Kidney epithelial cell (primary cell): ENCODE measurements around the gene TBCD. TPM values are rescaled to one million over a fixed set of nuclear protein-coding genes. Genes with fewer than 3 reads are reported as not detected.

Experiments
- DNase-seq: peaks from one replicate; pipeline ENCODE4 v3.0.0-alpha.2; 2010; ENCODE audit warnings: low read depth
- H3K27me3 ChIP-seq: 2 replicates; pipeline ENCODE4 v1.6.0; 2011; ENCODE audit warnings: low read length; ENCODE audit not compliant: control insufficient read depth, insufficient read depth
- H3K36me3 ChIP-seq: 2 replicates; pipeline ENCODE4 v1.5.1; 2011; ENCODE audit warnings: low read length; ENCODE audit not compliant: control insufficient read depth, insufficient read depth
- H3K4me3 ChIP-seq: 2 replicates; pipeline ENCODE4 v1.5.1; 2011; ENCODE audit warnings: low read depth, mild to moderate bottlenecking, control low read depth, low read length
- total RNA-seq: library from RNA; depleted of rRNA; stranded (reverse); fragments of >200 nt; gene quantifications from 2 replicates; pipeline ENCODE4 v1.2.3, GENCODE V29; 2015
- TF ChIP-seq, protein P1 (sequence below): IDR thresholded peaks from 2 replicates; pipeline ENCODE4 v1.5.1; 2011; ENCODE audit warnings: mild to moderate bottlenecking, moderate library complexity, low read length, control low read depth, inconsistent platforms; ENCODE audit not compliant: insufficient read depth, poor library complexity, severe bottlenecking

TBCD gene
- total RNA-seq, 1 donor from 2014 or later: 69.6 TPM

DNA sequence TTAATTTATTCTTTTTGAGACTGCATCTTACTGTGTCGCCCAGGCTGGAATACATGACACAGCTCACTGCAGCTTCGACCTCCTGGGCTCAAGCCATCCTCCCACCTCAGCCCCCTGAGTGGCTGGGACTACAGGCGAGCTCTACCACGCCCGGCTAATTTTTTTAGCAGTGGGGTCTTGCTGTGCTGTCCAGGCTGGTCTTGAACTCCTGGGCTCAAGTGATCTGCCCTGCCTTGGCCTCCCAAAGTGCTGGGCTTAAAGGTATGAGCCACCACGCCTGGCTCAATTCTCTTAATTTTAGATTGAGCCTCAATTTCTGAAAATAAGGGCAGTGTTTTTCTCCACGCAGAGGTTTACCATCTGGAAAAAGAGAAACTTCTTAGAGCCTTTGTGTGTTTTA is 46.9 kb downstream of the TBCD start:
- Histone ChIP-seq H3K4me3 (no peak overlapping the region), H3K36me3 (no peaks in the 10 kb centered on the region), H3K27me3 (no peaks in the 10 kb centered on the region)
- no peak for DNase-seq
- TF ChIP-seq, protein P1, sequence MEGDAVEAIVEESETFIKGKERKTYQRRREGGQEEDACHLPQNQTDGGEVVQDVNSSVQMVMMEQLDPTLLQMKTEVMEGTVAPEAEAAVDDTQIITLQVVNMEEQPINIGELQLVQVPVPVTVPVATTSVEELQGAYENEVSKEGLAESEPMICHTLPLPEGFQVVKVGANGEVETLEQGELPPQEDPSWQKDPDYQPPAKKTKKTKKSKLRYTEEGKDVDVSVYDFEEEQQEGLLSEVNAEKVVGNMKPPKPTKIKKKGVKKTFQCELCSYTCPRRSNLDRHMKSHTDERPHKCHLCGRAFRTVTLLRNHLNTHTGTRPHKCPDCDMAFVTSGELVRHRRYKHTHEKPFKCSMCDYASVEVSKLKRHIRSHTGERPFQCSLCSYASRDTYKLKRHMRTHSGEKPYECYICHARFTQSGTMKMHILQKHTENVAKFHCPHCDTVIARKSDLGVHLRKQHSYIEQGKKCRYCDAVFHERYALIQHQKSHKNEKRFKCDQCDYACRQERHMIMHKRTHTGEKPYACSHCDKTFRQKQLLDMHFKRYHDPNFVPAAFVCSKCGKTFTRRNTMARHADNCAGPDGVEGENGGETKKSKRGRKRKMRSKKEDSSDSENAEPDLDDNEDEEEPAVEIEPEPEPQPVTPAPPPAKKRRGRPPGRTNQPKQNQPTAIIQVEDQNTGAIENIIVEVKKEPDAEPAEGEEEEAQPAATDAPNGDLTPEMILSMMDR: no peak

DNA sequence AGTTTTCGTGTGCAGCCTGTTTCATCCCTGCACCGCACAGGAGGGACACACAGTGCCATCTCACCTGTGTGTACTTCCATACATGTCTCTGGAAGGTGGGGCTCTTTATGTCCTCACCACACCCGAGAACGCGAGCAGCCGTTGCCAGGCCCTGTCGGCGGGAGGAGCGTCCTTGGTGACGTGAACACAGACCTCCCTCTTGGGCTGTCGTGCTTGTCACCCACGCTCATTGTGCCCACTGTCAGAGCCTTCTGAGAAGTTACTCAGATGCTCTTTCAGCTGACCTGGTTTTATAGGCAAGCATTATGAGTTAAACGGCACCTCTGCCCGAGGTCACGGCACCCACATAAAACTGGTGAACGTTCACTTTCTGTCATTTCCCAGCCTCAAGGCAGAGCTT is 47.7 kb downstream of the TBCD start:
- no peak for DNase-seq
- Histone ChIP-seq H3K4me3 (no peak overlapping the region), H3K27me3 (no peaks in the 10 kb centered on the region), H3K36me3 (no peaks in the 10 kb centered on the region)
- TF ChIP-seq, protein P1: no peak

GRCh38 chr17:82800885-82801284 is 49.0 kb downstream of the TBCD start:
- no peak overlapping the region for H3K4me3 ChIP-seq
- H3K36me3 ChIP-seq: no peaks in the 10 kb centered on the region
- H3K27me3 ChIP-seq: no peaks in the 10 kb centered on the region
- DNase-seq: no peak
- TF ChIP-seq, protein P1: no peak

DNA sequence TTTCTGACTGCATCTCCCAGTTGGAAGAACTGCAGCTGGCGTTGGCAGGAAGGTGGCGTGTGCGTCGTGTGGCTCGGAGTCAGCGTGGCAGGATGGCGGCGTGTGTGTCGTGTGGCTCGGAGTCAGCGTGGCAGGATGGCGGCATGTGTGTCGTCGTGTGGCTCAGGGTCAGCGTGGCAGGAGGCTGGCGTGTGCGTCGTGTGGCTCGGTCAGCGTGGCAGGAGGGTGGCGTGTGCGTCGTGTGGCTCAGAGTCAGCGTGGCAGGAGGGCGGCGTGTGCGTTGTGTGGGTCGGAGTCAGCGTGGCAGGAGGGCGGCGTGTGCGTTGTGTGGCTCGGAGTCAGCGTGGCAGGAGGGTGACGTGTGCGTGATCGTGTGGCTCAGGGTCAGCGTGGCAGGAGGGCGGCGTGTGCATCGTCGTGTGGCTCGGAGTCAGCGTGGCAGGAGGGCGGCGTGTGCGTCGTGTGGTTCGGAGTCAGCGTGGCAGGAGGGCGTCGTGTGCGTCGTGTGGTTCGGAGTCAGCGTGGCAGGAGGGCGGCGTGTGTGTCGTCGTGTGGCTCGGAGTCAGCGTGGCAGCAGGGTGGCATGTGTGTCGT is 49.6 kb downstream of the TBCD start:
- Histone ChIP-seq H3K36me3 (no peaks in the 10 kb centered on the region), H3K27me3 (no peaks in the 10 kb centered on the region), H3K4me3 (no peak overlapping the region)
- TF ChIP-seq, protein P1: no peak
- DNase-seq: no peak

DNA sequence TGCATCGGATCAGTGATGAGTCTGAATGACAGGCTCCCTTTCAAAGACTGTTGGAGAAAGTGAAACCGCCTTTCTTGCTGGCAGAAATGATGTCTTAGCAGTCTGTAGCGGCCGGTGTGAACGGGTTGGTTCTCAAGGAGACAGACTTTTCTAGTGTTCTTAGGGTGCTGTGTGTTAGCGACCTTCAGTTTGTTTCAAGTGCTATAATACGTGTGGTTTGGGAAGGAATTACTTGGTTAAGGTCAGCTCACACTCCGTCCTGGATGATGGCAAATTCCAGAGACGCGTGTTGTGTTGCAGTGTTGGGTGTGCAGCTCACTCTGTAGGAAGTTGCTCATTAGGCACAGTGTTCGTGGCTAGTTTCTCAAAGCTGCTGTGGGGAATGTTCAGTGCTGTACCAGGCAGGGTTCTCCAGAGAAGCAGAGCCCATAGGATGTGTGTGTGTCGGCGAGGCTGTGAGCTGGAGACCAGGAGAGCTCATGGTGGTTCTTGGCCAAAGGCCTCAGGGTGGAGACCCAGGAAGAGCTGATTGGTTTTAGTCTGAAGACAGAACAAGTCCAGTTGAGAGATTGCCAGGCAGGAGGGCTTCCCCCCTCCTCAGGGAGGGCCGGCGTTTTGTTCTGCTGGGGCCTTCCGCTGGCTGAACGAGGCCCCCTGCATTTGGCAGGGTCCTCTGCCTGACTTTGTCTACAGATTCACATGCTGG is 50.4 kb downstream of the TBCD start:
- no peak for DNase-seq
- Histone ChIP-seq H3K27me3 (no peaks in the 10 kb centered on the region), H3K4me3 (no peak overlapping the region), H3K36me3 (no peaks in the 10 kb centered on the region)
- TF ChIP-seq, protein P1: no peak

DNA sequence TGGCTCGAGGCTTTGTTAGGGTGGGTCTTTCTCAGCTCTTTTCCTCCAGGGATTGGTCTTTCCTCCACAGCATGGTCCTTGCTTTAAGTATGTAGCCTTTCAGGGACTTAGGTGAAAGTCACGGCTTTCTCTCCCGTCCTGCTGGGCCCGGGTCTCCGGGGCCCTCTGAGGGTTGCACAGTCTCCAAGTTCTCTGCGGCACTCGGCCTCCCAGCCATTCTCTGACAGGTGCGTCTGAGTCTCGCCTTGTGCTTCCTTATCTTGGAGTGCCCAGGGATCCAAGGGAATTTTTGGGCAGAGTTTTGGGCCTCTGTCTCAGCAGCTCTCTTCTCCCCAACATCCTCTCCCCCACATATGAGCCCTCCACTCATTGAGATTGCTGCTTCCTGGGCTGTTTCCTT is 51.3 kb downstream of the TBCD start:
- TF ChIP-seq, protein P1: no peak
- H3K36me3 ChIP-seq: no peaks in the 10 kb centered on the region

More for the DNA sequence above, 51.3 kb downstream of the TBCD start:
- Histone ChIP-seq H3K4me3 (no peak overlapping the region), H3K27me3 (no peaks in the 10 kb centered on the region)
- no peak for DNase-seq
